ENCODE results near the gene TNXB.

DNA sequence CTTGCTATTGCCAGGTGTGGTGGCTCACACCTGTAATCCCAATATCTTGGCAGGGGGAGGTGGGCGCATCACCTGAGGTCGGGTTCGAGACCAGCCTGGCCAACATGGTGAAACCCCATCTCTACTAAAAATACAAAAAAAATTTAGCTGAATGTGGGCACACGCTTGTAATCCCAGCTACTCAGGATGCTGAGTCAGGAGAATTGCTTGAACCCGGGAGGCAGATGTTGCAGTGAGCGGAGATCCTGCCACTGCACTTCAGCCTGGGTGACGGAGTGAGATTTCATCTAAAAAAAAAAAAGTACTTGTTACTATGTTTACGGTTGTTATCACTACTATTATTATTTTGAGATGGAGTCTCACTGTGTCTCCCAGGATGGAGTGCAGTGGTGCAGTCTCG is 47.8 kb upstream of the TNXB start:
- TF ChIP-seq, protein P1, sequence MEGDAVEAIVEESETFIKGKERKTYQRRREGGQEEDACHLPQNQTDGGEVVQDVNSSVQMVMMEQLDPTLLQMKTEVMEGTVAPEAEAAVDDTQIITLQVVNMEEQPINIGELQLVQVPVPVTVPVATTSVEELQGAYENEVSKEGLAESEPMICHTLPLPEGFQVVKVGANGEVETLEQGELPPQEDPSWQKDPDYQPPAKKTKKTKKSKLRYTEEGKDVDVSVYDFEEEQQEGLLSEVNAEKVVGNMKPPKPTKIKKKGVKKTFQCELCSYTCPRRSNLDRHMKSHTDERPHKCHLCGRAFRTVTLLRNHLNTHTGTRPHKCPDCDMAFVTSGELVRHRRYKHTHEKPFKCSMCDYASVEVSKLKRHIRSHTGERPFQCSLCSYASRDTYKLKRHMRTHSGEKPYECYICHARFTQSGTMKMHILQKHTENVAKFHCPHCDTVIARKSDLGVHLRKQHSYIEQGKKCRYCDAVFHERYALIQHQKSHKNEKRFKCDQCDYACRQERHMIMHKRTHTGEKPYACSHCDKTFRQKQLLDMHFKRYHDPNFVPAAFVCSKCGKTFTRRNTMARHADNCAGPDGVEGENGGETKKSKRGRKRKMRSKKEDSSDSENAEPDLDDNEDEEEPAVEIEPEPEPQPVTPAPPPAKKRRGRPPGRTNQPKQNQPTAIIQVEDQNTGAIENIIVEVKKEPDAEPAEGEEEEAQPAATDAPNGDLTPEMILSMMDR (IDR thresholded peaks at IDR 0.05) = no peak
- TF ChIP-seq POLR2A (IDR thresholded peaks at IDR 0.05) = no peak
